ENCODE measurements around the gene AMOTL2.

DNA sequence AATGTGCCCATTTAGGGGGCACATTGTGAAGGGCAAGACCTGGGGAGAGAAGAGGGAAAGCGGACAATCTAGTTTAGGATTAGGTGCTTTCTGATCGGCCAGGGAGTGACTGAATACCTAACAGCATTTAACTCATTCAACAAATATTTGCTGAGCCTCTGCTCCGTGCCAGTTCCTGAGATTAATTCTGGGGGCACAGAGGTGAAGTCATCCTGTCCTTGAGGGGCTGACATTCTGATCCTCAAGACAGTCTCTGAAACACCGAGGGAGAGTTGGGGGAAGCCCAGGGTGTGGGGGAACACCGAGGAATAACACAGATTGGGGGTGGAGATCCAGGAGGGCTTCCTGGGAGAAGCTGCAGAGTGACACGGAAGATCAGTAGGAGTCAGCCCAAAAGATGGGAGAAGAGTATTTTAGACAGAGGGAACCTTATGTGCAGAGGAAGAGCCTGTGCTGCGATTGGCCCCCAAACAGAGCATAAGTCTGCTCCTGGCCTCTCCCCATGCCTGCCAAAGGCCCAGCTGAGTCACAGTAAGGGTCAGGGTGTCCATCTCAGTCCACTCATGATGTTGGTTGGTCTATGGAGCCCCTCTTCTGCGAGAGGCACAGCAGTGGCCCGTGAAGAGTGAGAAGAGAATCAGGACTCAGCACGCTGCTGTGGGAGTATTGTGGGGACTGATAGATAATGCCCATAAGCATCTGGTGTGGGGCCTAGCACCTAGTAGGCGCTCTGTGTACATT lies 60.2 kb downstream of the AMOTL2 start:
- no peak for TF ChIP-seq PHF8 (IDR thresholded peaks at IDR 0.05; ENCODE audit: borderline replicate concordance, low read depth)
- TF ChIP-seq, protein P1, sequence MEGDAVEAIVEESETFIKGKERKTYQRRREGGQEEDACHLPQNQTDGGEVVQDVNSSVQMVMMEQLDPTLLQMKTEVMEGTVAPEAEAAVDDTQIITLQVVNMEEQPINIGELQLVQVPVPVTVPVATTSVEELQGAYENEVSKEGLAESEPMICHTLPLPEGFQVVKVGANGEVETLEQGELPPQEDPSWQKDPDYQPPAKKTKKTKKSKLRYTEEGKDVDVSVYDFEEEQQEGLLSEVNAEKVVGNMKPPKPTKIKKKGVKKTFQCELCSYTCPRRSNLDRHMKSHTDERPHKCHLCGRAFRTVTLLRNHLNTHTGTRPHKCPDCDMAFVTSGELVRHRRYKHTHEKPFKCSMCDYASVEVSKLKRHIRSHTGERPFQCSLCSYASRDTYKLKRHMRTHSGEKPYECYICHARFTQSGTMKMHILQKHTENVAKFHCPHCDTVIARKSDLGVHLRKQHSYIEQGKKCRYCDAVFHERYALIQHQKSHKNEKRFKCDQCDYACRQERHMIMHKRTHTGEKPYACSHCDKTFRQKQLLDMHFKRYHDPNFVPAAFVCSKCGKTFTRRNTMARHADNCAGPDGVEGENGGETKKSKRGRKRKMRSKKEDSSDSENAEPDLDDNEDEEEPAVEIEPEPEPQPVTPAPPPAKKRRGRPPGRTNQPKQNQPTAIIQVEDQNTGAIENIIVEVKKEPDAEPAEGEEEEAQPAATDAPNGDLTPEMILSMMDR (IDR thresholded peaks at IDR 0.05) = no peak
